Body of pancreas (tissue), 4 donors: ENCODE measurements around the gene IFITM1.

Experiments
- POLR2A ChIP-seq, 3 donors: fragments of 450-650 bp; IDR thresholded peaks; one replicate each; pipeline ENCODE4 v1.6.1; 2016; ENCODE audit warnings: antibody characterized with exemption in 3 of 3, mild to moderate bottlenecking in 2 of 3
- TF ChIP-seq, protein P1 (sequence below), 7 experiments: fragments of 450-650 bp in 4 of 7; fragments of 200-600 bp in 3 of 7; sonication (generic) in 3 of 7; IDR thresholded peaks; one replicate each; pipeline ENCODE4 v1.5.1; 2016 to 2019; ENCODE audit warnings: antibody characterized with exemption in 7 of 7

DNA sequence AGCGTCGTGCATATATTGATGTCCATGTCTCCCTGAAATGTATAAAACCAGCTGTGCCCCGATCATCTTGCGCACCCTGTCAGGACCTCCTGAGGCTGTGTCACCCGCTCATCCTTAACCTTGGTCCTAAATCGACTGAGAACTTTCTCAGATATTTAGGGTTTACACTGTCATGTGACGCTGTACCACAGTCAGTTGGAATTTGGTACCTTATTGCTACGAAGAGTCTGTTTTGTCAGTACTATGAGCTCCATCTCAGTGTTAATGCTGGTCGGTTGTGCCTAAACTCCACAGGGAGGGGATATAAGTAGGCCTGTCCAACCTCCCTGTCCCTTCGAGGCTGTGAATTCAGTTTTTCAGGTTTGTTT lies 8.0 kb upstream of the IFITM1 start:
- TF ChIP-seq, protein P1, sequence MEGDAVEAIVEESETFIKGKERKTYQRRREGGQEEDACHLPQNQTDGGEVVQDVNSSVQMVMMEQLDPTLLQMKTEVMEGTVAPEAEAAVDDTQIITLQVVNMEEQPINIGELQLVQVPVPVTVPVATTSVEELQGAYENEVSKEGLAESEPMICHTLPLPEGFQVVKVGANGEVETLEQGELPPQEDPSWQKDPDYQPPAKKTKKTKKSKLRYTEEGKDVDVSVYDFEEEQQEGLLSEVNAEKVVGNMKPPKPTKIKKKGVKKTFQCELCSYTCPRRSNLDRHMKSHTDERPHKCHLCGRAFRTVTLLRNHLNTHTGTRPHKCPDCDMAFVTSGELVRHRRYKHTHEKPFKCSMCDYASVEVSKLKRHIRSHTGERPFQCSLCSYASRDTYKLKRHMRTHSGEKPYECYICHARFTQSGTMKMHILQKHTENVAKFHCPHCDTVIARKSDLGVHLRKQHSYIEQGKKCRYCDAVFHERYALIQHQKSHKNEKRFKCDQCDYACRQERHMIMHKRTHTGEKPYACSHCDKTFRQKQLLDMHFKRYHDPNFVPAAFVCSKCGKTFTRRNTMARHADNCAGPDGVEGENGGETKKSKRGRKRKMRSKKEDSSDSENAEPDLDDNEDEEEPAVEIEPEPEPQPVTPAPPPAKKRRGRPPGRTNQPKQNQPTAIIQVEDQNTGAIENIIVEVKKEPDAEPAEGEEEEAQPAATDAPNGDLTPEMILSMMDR (IDR thresholded peaks at IDR 0.05), result no peak
- TF ChIP-seq POLR2A (IDR thresholded peaks at IDR 0.05), result no peak
